Naive thymus-derived CD8-positive, alpha-beta T cell (primary cell): Measurements from ENCODE around the gene ERN1. TPM values are rescaled to one million over a fixed set of nuclear protein-coding genes. Genes with fewer than 3 reads are reported as not detected.
"Not testable (repeated sequence)": the region's sequence is repeated elsewhere in the genome, so short reads cannot be mapped to it uniquely, and the experiment has no call there.

Experiments used
- ATAC-seq, 2 donors: fragments of 150-1000 bp; cut with Tn5 transposase in 1 of 2; sonication (Bioruptor Pico), chemical (Tn5 transposase) in 1 of 2; 1 replicate in 1 of 2; 2 replicates in 1 of 2; pipeline ENCODE4 v1.10.0; 2021; ENCODE audit warnings: mild to moderate bottlenecking in 2 of 2, moderate library complexity in 2 of 2
- POLR2A ChIA-PET: fragments of 350-600 bp; sonication (Branson Sonifier 250); formaldehyde crosslinking; loops from one replicate; lab custom pipeline; 2021; ENCODE audit warnings: antibody characterized with exemption; lab: Charles Lee
- DNase-seq, 10 donors: peaks; one replicate each; pipeline versions ENCODE4 v3.0.0 to v3.0.0-alpha.2; 2020 to 2022
- H3K27ac Mint-ChIP-seq, 10 donors: one replicate each; pipeline ENCODE4 v1.8.0; 2020 to 2022; ENCODE audit warnings: mild to moderate bottlenecking in 10 of 10, mixed read lengths in 10 of 10, moderate library complexity in 4 of 10, inconsistent platforms in 1 of 10
- H3K27me3 Mint-ChIP-seq, 5 donors: one replicate each; pipeline ENCODE4 v1.8.0; 2021 to 2022; ENCODE audit warnings: mixed read lengths in 5 of 5
- H3K36me3 Mint-ChIP-seq, 3 donors: one replicate each; pipeline ENCODE4 v1.8.0; 2020 to 2022; ENCODE audit warnings: mixed read lengths in 3 of 3, mild to moderate bottlenecking in 2 of 3, inconsistent platforms in 1 of 3
- H3K4me1 Mint-ChIP-seq, 4 donors: one replicate each; pipeline ENCODE4 v1.8.0; 2021 to 2022; ENCODE audit warnings: mixed read lengths in 4 of 4
- H3K4me3 Mint-ChIP-seq, 10 donors: one replicate each; pipeline ENCODE4 v1.8.0; 2020 to 2022; ENCODE audit warnings: mild to moderate bottlenecking in 10 of 10, mixed read lengths in 10 of 10, moderate library complexity in 6 of 10, inconsistent platforms in 1 of 10
- H3K9me3 Mint-ChIP-seq, 9 donors: one replicate each; pipeline ENCODE4 v1.8.0; 2020 to 2022; ENCODE audit warnings: mixed read lengths in 9 of 9, mild to moderate bottlenecking in 3 of 9, inconsistent platforms in 1 of 9, moderate library complexity in 1 of 9
- polyA plus RNA-seq, 3 donors: library from polyadenylated mRNA; unstranded; fragments of 300-500 nt; fragmentation: Illumina TruSeq; gene quantifications; one replicate each; pipeline ENCODE4 v1.2.3, GENCODE V29; 2021
- total RNA-seq, 8 experiments: library from RNA in 2 of 8; stranded (reverse) in 2 of 8; gene quantifications; one replicate each; pipeline ENCODE4 v1.2.3 and lab custom pipeline; 2021 to 2026

ERN1 gene
- total and polyA plus RNA-seq, 5 experiments from 2014 or later, result 9.3 to 24.0 (median 21.2) TPM

DNA sequence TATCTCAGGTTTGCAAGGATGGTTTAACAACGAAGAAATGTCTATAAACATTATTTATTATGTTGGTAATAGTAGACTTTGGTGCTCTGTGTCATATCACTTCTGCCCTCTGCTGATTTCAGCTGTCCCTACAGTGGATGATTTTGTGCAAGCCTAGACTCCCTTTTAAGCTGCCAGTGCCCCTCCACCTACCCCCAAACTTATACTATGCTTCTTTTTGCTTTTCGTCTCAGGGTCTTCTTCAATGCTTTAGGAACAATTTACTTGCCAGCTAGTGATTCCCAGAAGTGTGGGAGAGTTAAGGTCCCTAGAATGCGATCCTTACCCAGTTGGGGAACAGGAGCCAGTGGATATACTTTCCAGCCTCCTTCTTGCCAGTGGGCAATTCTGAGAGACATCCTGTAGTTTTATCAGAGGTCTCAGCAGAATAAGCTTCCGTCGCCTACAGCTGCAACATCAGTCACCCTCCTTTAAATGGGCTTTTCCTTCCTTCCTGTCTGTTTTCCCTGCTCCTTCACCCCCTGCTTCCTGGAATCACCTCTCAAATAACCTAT, 113.6 kb downstream of the ERN1 start:
- Mint-ChIP-seq H3K27me3 (peaks cover 0 to 3% (median 0%) of the 10 kb centered on the region in 5 donors), H3K9me3 (peaks cover 0 to 2% (median 0%) of the 10 kb centered on the region in 9 donors), H3K27ac (peak overlapping the region; percentile 92 to 100 (median 96)), H3K4me3 (peak overlapping the region; percentile 73 to 100 (median 86)), H3K36me3 (peaks cover 0 to 18% (median 5%) of the 10 kb centered on the region in 3 donors), H3K4me1 (peaks cover 31 to 87% (median 68%) of the 10 kb centered on the region in 4 donors)
- ATAC-seq (no peak), DNase-seq (peak in 2 of 10 donors; percentile 38)
- POLR2A ChIA-PET, result interaction anchor here (0.7 to 1.8 kb wide), 7 partner anchors 9 to 276 kb away, joined by 3 to 14 read pairs (median 4); no protein-coding TSS in a partner anchor

DNA sequence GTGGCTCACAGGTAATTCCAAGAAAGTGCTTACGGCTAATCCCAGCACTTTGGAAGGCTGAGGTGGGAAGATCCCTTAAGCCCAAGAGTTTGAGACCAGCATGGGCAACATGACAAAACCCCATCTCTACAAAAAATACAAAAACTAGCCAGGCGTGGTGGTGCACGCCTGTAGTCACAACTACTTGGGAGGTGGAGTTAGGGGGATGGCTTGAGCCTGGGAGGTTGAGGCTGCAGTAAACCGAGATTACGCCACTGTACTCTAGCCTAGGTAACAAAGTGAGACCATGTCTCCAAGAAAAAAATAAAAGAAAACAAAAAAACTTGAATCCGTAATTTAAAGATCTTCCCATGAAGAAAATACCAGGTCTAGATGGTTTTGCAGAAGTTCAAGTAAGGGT, 114.5 kb downstream of the ERN1 start:
- POLR2A ChIA-PET, result no interaction called here
- H3K27me3 Mint-ChIP-seq, result peaks cover 0 to 2% (median 0%) of the 10 kb centered on the region in 5 donors

DNA sequence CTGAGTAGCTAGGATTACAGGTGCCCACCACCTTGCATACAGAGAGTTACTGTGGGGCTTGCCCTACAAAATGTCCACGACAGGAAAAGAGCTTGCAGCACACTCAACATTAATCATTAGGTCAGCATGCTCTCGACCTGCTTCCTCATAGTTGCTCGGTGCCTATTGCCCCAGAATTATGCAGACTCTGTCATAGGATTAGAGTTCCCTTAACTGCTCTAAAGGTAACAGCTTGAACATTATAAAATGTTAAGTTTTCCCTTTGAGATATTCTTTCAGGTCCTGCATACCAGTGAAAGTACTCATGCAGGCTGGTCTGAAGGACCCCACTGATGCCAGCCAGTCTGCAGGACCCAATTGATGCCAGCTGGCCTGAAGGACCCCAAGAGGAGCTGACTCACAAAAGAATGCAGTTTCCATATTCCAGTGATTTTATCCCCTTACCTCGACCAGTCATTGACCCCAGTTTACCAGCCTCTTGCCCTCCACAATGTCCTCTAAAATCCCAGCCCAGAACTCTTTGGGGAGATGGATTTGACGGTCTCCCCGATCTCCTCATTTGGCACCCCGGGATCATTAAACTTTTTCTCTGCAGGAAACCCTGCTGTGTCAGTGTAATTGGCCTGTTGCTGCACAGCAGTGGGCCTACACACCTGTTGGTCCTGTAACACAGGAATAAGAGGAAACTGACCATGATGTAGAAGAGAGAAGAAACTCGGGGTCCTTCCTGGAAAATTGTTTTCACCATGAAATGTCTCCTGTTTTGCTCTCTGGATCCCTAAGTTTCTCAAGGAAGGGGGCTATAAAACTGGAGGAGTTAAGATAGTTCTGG, 120.2 kb downstream of the ERN1 start:
- DNase-seq (no peak), ATAC-seq (no peak)
- POLR2A ChIA-PET, result interaction anchor here (0.8 to 2.1 kb wide), 2 partner anchors 10 kb away, joined by 4 to 9 read pairs; partner anchors contain the start of gene ICAM2
- Mint-ChIP-seq H3K36me3 (peaks cover 0 to 65% (median 12%) of the 10 kb centered on the region in 3 donors), H3K9me3 (no peaks in the 10 kb centered on the region), H3K4me3 (peak overlapping the region in 8 of 10 donors; percentile 8 to 63 (median 45)), H3K4me1 (peaks cover 37 to 91% (median 82%) of the 10 kb centered on the region in 4 donors), H3K27ac (peak overlapping the region; percentile 43 to 97 (median 78)), H3K27me3 (no peaks in the 10 kb centered on the region)

More for the DNA sequence above, 114.5 kb downstream of the ERN1 start:
- H3K27ac Mint-ChIP-seq, result peak overlapping the region; percentile 83 to 99 (median 96)
- no peak for ATAC-seq
- peak overlapping the region; percentile 68 to 100 (median 86) for H3K4me3 Mint-ChIP-seq
- peaks cover 0 to under 1% (median 0%) of the 10 kb centered on the region in 9 donors for H3K9me3 Mint-ChIP-seq
- peaks cover 0 to 26% (median 3%) of the 10 kb centered on the region in 3 donors for H3K36me3 Mint-ChIP-seq
- no peak for DNase-seq
- H3K4me1 Mint-ChIP-seq, result peaks cover 34 to 86% (median 70%) of the 10 kb centered on the region in 4 donors

DNA sequence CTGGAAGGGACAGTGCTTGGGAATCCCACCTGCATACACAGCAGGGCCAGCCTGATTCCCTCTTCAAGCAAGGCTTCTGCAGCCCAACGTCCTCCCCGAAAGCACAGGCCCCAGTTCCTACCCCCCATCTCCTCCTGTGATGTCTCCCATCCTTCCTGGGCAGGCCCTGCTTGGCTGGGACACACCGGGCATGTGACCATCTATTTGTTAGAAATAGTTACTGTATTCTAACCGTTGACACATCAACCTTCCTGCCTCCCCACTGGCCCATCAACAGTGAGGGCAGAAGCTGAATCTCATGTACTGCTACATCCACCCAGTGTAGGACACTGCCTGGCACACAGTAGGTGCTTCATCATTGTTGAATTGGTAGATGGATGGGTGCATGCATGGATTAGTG, 121.1 kb downstream of the ERN1 start:
- H3K4me3 Mint-ChIP-seq, result peak overlapping the region in 5 of 10 donors; percentile 18 to 63 (median 40)
- ATAC-seq, result no peak

DNA sequence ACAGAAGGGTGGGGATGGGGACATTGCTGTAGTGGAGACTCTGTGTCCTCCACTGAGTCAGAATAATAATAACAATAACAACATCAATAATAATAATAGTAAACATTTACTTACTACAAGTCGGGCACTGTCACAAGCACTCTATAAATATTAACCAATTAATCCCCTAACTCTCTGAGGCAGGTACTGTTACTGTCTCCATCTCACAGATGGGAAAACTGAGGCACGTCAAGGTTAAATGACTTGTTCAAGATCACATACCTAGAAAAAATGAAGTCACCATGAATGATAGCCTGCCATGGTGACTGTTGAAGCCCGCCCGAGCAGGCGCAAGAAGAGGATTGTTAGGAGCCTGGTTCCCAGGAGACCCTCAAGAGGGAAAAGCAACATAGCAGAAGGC, 121.6 kb downstream of the ERN1 start:
- Mint-ChIP-seq H3K36me3 (peaks cover 0 to 78% (median 22%) of the 10 kb centered on the region in 3 donors), H3K27ac (peak overlapping the region; percentile 40 to 97 (median 72)), H3K4me3 (peak overlapping the region in 3 of 10 donors; percentile 12 to 40 (median 17)), H3K9me3 (no peaks in the 10 kb centered on the region), H3K4me1 (peaks cover 31 to 77% (median 70%) of the 10 kb centered on the region in 4 donors), H3K27me3 (no peaks in the 10 kb centered on the region)
- DNase-seq, result no peak
- ATAC-seq, result no peak
- POLR2A ChIA-PET, result interaction anchor here (2.1 kb wide), 1 partner anchor 12 kb away, joined by 9 read pairs; the partner anchor contains the start of gene ICAM2

More for the DNA sequence above, 121.1 kb downstream of the ERN1 start:
- Mint-ChIP-seq H3K27ac (peak overlapping the region in 8 of 10 donors; percentile 40 to 97 (median 68)), H3K36me3 (peaks cover 0 to 75% (median 17%) of the 10 kb centered on the region in 3 donors), H3K27me3 (no peaks in the 10 kb centered on the region), H3K9me3 (no peaks in the 10 kb centered on the region), H3K4me1 (peaks cover 31 to 81% (median 74%) of the 10 kb centered on the region in 4 donors)
- DNase-seq, result peak in 1 of 10 donors; percentile 2
- POLR2A ChIA-PET, result interaction anchor here (2.1 kb wide), 1 partner anchor 11 kb away, joined by 9 read pairs; the partner anchor contains the start of gene ICAM2

DNA sequence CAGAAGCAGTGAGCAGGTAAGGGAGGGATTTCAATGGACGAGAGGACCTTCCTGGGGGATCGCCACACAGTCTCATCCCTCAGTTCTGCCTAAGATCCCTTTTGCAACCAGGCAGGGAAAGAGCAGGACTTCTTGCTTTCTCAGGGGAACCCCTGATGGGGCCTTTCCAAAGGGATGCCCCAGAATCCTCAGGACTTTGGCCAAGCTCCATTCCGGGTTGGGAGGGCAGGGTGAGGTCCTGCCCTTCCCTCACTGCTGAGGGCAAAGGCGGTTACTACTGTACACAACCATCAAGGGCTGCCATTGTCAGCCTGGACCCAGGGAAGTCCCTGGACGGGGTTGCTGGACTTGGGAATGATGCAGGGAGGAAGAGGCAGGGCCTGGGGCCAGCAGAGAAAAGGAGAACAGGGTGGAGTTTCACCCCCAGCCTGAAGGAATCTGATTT, 122.1 kb downstream of the ERN1 start:
- H3K9me3 Mint-ChIP-seq, result no peaks in the 10 kb centered on the region
- H3K36me3 Mint-ChIP-seq, result peaks cover 0 to 81% (median 23%) of the 10 kb centered on the region in 3 donors
- H3K4me3 Mint-ChIP-seq, result no peak overlapping the region

DNA sequence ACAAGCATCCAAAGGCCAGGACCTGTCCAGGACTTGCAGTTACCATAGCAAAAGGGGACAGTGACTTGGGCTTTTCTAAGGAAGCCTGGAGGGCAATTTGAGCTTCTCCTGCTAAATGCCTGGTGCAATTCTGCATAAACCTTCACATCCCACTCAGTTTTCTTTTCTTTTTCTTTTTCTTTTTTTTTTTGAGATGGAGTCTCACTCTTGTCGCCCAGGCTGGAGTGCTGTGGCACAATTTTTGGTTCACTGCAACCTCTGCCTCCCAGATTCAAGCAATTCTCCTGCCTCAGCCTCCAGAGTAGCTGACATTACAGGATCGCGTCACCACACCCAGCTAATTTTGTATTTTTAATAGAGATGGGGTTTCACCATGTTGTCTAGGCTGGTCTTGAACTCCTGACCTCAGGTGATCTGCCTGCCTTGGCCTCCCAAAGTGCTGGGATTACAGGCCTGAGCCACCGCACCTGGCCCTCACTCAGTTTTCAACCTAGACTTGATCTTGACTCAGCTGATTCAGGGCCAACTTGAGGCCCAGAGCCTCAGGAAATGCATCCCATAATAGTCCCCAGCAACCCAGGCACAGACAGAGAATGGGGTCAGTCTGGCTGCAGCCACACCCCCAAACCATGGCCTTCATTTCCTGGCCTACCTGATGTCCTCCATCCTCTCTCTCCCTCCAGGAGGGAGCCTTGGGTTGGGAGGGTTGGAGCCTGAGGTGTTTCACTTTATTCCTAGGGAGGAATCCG, 122.7 kb downstream of the ERN1 start:
- H3K36me3 Mint-ChIP-seq, result peaks cover 0 to 76% (median 23%) of the 10 kb centered on the region in 3 donors
- H3K9me3 Mint-ChIP-seq, H3K27me3 Mint-ChIP-seq, ATAC-seq: not testable (repeated sequence)
- H3K4me1 Mint-ChIP-seq, result peaks cover 30 to 68% (median 64%) of the 10 kb centered on the region in 4 donors
- DNase-seq, result peak in 1 of 10 donors; percentile 3
- peak overlapping the region in 9 of 10 donors; percentile 51 to 97 (median 79) for H3K27ac Mint-ChIP-seq
- POLR2A ChIA-PET, result interaction anchor here (0.7 to 3.4 kb wide), 3 partner anchors 9 to 19 kb away, joined by 3 to 13 read pairs (median 7); partner anchors contain the start of gene ICAM2
- peak overlapping the region in 1 of 10 donors; percentile 18 for H3K4me3 Mint-ChIP-seq

More for the DNA sequence above, 122.1 kb downstream of the ERN1 start:
- H3K27me3 Mint-ChIP-seq, result no peaks in the 10 kb centered on the region
- peak overlapping the region in 8 of 10 donors; percentile 40 to 97 (median 71) for H3K27ac Mint-ChIP-seq
- ATAC-seq (no peak), DNase-seq (peak in 1 of 10 donors; percentile 4)
- POLR2A ChIA-PET, result interaction anchor here (1.6 to 3.4 kb wide), 2 partner anchors 9 to 12 kb away, joined by 7 to 13 read pairs; partner anchors contain the start of gene ICAM2
- peaks cover 31 to 72% (median 66%) of the 10 kb centered on the region in 4 donors for H3K4me1 Mint-ChIP-seq

DNA sequence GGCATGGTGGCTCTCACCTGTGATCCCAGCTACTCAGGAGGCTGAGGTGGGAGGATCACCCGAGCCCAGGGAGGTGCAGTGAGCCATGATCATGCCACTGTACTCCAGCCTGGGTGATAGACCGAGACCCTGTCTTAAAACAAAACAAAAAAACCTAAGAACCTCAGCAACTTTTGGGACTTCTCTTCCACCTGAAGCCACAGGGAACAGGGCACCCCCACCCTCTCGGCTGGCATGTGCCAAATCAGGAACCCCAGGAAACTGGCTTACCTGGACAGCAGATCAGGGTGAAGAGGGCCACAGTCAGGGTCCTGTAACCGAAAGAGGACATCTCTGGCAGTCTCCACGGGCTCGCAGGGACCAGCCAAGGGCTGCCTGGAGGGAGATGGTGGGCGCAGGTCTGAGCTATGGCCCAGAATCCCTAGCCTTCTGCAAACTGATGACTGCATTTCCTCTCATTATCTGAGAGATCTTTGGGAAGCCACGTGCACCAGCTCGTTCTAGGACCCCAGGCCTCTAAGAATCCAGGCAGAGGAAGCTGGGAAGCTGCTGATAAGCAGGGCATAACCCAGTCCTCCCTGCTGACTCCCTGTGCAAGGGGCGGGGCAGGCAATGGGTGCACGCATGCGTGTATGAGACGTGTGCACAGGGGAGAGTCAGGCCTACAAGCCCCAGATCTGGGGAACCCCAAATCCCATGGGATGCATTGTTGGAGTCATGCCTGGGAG, 123.4 kb downstream of the ERN1 start:
- ATAC-seq (no peak), DNase-seq (peak in 1 of 10 donors; percentile 11)
- POLR2A ChIA-PET, result interaction anchor here (0.7 to 3.4 kb wide), 4 partner anchors 10 to 19 kb away, joined by 3 to 13 read pairs (median 5); partner anchors contain the start of gene ICAM2
- peak overlapping the region in 1 of 10 donors; percentile 18 for H3K4me3 Mint-ChIP-seq
- H3K9me3 Mint-ChIP-seq, result no peaks in the 10 kb centered on the region
- no peaks in the 10 kb centered on the region for H3K27me3 Mint-ChIP-seq
- peaks cover 0 to 73% (median 20%) of the 10 kb centered on the region in 3 donors for H3K36me3 Mint-ChIP-seq
- peak overlapping the region; percentile 22 to 97 (median 68) for H3K27ac Mint-ChIP-seq
- H3K4me1 Mint-ChIP-seq, result peaks cover 25 to 62% (median 57%) of the 10 kb centered on the region in 4 donors

DNA sequence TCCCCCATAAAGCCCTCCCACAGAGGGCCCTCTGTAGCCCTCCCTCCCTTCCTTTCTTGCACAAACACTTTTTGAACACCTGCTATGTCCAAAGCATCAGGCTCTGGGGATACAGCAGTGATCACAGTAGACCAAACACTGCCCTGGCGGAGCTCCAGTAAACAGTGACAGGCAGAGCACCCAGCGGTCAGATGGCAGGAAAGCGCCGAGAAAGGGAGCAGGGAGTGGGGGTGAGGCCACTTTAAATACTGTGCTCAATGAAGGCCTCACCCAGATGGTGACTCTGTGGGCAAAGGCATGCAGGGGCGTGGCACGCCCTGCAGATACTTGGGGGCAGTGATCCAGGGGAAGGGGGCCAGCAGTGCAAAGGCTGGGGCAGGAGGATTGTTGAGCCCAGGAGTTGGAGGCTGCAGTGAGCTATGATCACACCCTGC, 124.2 kb downstream of the ERN1 start:
- peaks cover 0 to 65% (median 20%) of the 10 kb centered on the region in 3 donors for H3K36me3 Mint-ChIP-seq
- peak overlapping the region in 1 of 10 donors; percentile 38 for H3K4me3 Mint-ChIP-seq
- POLR2A ChIA-PET, result interaction anchor here (0.9 to 3.4 kb wide), 2 partner anchors 12 to 14 kb away, joined by 3 to 13 read pairs; partner anchors contain the start of gene ICAM2

DNA sequence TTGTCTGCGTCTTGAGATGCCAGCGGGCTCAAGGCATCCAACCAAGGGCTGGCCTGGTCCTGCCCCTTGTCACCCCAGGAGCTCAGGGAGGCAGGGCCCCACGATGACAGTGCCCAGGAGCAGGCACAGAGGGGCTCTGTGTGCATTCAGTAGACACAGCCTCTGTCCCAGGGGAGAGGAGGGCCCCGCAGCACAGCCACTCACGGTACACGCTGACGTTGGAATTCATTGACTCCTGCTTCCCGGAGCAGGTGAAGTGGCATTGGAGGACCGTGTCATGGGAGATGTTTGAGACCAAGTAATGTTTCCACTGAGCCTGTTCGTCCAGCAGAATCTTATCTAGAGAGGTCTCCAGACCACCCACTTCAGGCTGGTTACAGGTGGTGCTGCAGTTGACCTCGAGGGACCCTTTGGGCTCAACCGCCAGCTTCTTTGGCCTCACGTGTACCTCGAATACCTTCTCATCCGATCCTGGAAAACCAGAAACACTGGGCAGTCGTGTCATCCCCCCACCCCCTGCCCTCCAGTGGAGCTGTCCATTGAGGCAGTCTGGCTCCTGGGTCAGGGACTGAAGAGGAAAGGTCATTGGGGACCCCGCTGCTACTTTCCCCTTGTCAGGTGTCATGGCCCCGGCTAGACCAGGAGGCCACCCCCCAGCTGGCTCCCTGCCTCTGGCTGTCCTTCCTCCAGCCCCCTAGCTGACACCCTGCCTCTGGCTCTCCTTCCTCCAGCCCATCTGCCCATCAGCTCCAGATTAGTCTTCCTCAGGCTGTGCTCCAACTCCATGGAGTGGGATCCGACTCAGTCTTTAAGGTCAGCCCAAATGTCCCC, 124.8 kb downstream of the ERN1 start:
- H3K36me3 Mint-ChIP-seq, result peaks cover 0 to 59% (median 20%) of the 10 kb centered on the region in 3 donors
- H3K4me3 Mint-ChIP-seq, result no peak overlapping the region
- POLR2A ChIA-PET, result interaction anchor here (3.4 kb wide), 1 partner anchor 15 kb away, joined by 13 read pairs; the partner anchor contains the start of gene ICAM2
- H3K27ac Mint-ChIP-seq, result peak overlapping the region in 9 of 10 donors; percentile 53 to 91 (median 82)
- no peak for ATAC-seq
- H3K4me1 Mint-ChIP-seq, result peaks cover 19 to 51% (median 45%) of the 10 kb centered on the region in 4 donors
- H3K27me3 Mint-ChIP-seq, result no peaks in the 10 kb centered on the region
- peak in 1 of 10 donors; percentile 11 for DNase-seq
- H3K9me3 Mint-ChIP-seq, result no peaks in the 10 kb centered on the region

More for the DNA sequence above, 124.2 kb downstream of the ERN1 start:
- DNase-seq, result peak in 1 of 10 donors; percentile 1
- H3K27ac Mint-ChIP-seq, result peak overlapping the region in 9 of 10 donors; percentile 53 to 91 (median 82)
- no peak for ATAC-seq
- H3K4me1 Mint-ChIP-seq, result peaks cover 20 to 55% (median 50%) of the 10 kb centered on the region in 4 donors
- H3K9me3 Mint-ChIP-seq, result no peaks in the 10 kb centered on the region
- no peaks in the 10 kb centered on the region for H3K27me3 Mint-ChIP-seq
